22Rv1 (cell line): ENCODE results near the gene PLD4.

ENCODE experiments used
- H3K27ac ChIP-seq: fragments of 450-650 bp; 2 replicates; pipeline ENCODE4 v1.5.1; 2017
- ZFX ChIP-seq: fragments of 450-650 bp; IDR thresholded peaks from 2 replicates; pipeline ENCODE4 v1.6.1; 2017; ENCODE audit warnings: antibody characterized with exemption, borderline replicate concordance
- TF ChIP-seq, protein P1 (sequence below): fragments of 450-650 bp; IDR thresholded peaks from 2 replicates; pipeline ENCODE4 v1.5.1; 2017; ENCODE audit warnings: mild to moderate bottlenecking

The PLD4 gene

DNA sequence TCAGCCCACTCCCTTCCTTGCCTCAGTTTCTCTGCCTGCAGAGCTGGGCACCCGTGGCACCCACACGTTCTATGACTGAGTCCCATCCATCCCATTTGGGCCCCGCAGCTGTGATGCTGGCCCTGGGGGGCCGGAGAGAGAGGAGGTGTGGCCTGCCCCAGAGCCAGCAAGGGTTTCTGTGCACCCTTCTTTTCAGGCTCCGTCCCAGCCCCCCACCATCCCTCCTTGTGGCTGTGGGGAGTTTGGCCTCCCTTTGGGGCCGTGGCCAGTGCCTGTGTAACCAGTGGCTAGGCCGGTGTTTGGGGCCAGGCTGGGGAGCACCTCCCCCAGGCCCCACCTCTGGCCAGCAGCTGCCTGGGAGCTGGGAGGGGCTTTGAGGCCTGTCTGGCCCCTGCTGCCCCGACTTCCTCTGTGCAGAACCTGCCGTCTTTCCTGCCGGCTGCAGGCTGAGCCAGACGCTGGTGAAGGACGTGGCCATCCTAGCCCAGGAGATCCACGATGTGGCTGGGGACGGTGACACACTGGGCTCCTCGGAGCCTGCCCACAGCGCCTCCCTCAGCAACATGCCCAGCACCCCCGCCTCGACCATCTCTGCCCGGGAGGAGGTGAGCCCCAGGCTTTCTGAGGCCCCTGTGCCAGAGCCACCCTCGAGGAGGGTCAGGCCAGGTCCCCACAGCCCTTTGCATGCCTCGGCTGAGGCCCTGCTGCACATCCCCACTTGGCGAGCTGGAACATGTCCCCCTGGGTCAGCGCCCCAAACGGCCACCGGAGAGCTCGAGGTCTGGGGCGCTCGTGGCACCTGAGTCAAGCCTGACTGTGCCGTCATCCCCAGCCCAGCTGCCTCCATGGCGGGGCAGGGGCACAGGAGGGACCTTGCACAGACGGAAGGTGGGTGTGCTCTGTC is 31.9 kb upstream of the PLD4 start:
- H3K27ac ChIP-seq, result no peak overlapping the region
- TF ChIP-seq, protein P1, sequence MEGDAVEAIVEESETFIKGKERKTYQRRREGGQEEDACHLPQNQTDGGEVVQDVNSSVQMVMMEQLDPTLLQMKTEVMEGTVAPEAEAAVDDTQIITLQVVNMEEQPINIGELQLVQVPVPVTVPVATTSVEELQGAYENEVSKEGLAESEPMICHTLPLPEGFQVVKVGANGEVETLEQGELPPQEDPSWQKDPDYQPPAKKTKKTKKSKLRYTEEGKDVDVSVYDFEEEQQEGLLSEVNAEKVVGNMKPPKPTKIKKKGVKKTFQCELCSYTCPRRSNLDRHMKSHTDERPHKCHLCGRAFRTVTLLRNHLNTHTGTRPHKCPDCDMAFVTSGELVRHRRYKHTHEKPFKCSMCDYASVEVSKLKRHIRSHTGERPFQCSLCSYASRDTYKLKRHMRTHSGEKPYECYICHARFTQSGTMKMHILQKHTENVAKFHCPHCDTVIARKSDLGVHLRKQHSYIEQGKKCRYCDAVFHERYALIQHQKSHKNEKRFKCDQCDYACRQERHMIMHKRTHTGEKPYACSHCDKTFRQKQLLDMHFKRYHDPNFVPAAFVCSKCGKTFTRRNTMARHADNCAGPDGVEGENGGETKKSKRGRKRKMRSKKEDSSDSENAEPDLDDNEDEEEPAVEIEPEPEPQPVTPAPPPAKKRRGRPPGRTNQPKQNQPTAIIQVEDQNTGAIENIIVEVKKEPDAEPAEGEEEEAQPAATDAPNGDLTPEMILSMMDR, result no peak
- no peak for TF ChIP-seq ZFX

DNA sequence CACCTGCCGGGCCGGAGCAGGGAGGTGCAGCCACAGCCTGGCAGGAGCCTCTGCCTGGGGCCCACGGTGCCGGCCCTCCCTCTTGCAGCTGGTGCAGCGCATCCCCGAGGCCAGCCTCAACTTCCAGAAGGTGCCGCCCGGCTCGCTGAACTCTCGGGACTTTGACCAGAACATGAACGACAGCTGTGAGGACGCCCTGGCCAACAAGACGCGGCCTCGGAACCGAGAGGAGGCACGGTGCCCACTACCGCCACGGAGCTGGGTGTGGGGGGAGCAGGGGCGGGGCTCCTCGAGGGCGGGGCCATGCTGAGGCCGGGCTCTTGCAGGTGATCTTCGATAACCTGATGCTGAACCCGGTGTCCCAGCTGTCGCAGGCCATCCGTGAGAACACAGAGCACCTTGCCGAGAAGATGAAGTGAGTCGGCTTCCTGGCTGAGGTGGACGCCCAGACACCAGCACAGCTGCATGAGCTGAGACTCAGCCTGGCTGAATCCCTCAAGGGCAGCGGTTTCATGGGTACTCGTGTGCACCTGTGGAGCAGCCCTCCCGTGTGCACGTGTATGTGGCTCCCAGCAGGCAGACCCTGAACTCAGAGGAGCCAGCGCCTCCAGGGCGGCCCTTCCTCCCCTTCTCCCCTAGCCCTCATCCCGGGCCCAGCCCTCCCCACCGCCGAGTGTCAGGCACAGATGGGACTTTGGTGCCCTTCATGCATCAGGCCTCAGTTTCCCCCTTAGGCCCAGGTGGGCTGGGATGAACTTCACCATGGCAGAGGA is 31.1 kb upstream of the PLD4 start:
- no peak for TF ChIP-seq ZFX
- TF ChIP-seq, protein P1, result no peak
- H3K27ac ChIP-seq, result no peak overlapping the region

DNA sequence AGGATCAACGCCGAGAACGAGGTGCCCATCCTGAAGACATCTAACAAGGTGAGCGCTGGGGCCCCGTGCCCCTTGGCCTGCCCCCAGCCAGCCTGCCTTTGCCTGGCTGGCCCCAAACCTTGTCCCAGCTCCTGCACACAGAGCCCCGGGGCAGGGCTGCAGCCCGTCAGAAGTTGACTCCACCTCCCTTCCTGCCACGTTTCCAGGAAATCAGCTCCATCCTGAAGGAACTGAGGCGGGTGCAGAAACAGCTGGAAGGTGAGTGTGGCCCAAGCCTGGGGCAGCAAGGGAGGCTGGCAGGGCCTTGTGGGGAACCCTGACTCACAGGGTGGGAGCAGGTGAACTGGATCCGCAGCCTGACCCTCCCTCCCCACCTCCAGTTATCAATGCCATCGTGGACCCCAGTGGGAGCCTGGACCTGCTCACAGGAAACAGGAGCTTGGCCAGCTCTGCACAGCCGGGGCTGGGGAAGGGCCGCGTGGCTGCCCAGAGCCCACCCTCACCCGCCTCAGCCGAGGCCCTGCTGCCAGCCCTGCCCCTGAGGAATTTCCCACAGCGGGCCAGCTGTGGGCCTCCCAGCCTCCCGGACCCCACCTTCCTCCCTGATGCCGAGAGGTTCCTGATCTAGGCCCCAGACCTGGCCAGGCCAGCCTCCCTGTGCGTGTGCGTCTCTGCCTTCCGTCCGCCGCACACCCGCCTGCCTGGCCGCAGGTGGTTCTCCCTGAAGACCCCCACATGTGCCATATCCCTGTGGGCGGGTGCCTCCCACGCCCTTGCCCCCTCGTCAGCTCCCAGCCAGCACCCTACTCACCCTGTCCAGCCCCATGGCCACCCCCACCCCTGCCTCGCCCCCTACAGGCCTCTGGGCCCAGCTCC is 30.1 kb upstream of the PLD4 start:
- H3K27ac ChIP-seq, result no peak overlapping the region
- TF ChIP-seq, protein P1, result peak; percentile 27; the same call in 1 of the 2 replicates
- TF ChIP-seq ZFX, result no peak

DNA sequence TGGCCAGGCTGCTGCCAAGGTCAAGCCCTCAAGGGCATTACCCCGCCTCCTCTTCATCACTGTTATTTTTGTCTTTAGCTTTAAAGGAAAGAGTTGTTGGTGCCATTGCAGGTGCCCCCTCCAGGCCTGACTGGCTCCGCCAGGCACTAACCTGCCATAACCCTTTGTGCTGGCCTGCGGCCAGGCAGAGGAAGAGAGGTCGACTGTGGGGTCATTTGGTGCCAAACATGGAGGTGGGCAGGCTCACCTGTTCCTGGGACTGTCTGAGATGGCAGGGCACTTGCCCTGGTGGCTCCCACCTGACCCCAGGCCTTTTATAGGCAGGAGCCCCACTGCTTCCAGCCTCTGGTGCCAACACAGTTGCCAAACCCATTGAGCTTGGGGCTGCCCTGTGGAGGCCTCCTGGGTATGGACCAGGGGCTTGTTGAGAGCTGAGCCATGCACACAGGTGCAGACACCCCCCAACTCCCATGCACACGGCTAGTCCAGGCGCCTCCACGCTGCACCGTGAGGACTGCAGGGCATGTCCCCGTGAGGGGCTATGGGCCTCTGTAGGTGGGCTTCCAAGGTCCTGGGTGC is 29.4 kb upstream of the PLD4 start:
- H3K27ac ChIP-seq, result no peak overlapping the region
- TF ChIP-seq ZFX, result no peak
- TF ChIP-seq, protein P1, result 0 out of 2 replicates have a peak, but pooled peaks have one; percentile 2

DNA sequence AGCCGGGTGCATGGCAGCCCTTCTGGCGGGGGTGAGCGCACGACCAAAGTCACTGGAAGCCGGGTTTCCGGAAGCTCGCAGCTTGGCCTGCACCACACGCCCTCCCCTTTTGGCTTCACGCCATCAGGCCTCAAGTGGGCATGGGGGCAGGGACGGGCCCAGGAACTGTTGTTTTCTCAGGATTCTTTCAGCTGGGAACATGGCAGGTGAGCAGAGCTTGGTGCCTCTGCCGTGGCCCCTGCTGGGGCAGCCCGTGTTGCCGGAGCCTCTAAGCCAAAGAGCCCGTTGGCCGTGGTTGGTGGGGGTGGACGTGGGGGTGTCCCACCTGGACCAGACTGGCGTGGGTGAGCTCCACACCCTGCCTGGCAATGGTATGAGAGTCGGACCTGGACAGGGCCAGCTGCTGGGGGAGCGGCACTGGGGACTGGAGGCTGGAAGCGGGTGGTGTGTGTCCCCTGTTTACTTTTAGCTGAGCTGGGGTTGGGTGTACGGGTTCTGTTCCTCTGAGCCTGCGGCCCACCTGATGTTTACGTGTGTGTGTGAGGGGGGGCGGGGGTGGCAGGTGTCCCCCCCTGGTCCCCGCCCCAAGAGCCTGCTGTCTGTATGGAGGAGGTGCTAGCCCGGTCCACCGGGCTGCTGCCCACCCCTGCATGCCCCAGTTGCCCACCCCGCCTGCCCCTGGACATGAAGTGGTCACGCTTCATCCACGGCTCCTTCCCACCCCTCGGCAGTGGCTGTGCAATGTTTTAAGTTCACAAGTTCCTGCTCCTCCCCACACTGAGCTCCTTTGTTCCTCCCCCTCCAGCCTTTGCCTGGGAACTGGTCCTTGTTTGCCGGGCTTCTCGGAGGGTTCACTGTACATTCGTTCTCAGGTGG is 28.7 kb upstream of the PLD4 start:
- H3K27ac ChIP-seq, result no peak overlapping the region
- no peak for TF ChIP-seq ZFX

DNA sequence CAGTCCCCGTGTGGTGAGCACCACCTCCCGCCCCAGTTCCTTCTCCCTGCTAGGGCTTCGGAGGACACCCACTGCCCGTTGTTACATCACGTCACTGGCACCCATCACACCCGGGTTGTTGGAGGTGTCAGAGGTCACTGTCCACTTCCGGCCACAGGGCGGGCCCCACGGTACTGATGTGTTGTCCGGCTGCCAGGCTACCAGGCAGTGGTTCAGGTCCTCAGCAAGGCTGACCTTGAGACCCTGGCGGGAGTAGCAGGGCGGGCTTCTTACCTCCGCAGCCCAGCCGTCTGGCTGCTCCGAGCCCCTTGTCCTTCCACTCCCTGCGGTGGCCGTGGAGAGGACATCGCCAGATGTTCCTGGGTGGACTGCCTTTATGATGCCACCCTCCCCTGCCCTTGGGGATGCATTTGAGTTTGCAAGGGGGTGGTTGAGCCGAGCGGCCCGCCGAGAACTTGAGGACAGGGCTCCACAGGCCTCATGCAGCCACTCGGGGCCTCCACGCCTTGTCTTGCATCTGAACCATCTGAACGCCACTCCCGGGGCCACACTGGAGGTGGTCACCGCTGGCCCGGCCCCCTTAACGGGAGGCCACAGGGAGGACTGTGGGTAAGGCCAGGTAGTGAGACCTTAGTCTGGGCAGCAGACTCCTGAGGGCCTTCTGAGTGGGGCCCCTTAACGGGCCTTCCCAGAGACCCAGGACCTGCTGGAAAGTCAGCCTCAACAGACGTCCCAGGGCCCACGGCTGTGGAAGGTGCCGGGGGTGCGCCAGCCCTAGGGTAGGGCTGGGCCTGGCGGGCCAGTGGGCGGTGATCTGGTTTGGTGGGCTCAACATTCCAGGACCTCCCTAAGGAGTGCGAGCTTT is 27.1 kb upstream of the PLD4 start:
- TF ChIP-seq ZFX, result no peak
- TF ChIP-seq, protein P1, result no peak
- H3K27ac ChIP-seq, result no peak overlapping the region
